Uterus (tissue), 4 donors: ENCODE data around the gene ADARB2. TPM values are rescaled to one million over a fixed set of nuclear protein-coding genes. Genes with fewer than 3 reads are reported as not detected.

Experiments
- DNase-seq, 2 donors: peaks; one replicate each; pipeline ENCODE4 v3.0.0-alpha.2; 2019 to 2020
- H3K27ac ChIP-seq, 2 donors: fragments of 200-600 bp; sonication (generic); 1 replicate in 1 of 2; 2 replicates in 1 of 2; pipeline ENCODE4 v1.5.1; 2016 to 2018
- H3K27me3 ChIP-seq, 2 donors: fragments of 200-600 bp; sonication (generic); one replicate each; pipeline ENCODE4 v1.5.1; 2018 to 2019; ENCODE audit warnings: control low read depth in 1 of 2
- H3K36me3 ChIP-seq, 2 donors: fragments of 200-600 bp; sonication (generic); one replicate each; pipeline ENCODE4 v1.5.1; 2019; ENCODE audit warnings: control low read depth in 1 of 2
- H3K4me1 ChIP-seq, 2 donors: fragments of 200-600 bp; sonication (generic); one replicate each; pipeline ENCODE4 v1.5.1; 2018 to 2019; ENCODE audit warnings: control low read depth in 1 of 2
- H3K4me3 ChIP-seq, 2 donors: fragments of 200-600 bp; sonication (generic); 1 replicate in 1 of 2; 2 replicates in 1 of 2; pipeline ENCODE4 v1.5.1; 2018 to 2019; ENCODE audit warnings: mild to moderate bottlenecking in 1 of 2
- H3K9me3 ChIP-seq, 2 donors: fragments of 200-600 bp; sonication (generic); one replicate each; pipeline ENCODE4 v1.5.1; 2019; ENCODE audit warnings: control low read depth in 1 of 2
- POLR2A ChIP-seq, 2 donors: fragments of 450-650 bp; IDR thresholded peaks; one replicate each; pipeline ENCODE4 v1.6.1; 2016; ENCODE audit warnings: antibody characterized with exemption in 2 of 2, mild to moderate bottlenecking in 1 of 2, moderate library complexity in 1 of 2
- intact Hi-C: fragments of 100-400 bp; cut with DNase I; formaldehyde crosslinking; loops from one replicate; pipeline ENCODE4 v1.15.1; 2023; ENCODE audit warnings: low total_unique reads
- total RNA-seq, 4 donors: library from RNA; depleted of rRNA in 3 of 4; stranded (reverse); fragments of >200 nt in 3 of 4; gene quantifications; one replicate each; pipeline versions ENCODE4 v1.1.0 to v1.2.4, GENCODE V29; 2014 to 2023
- TF ChIP-seq, protein P1 (sequence below), 4 experiments: fragments of 200-600 bp in 2 of 4; fragments of 450-650 bp in 2 of 4; sonication (generic) in 2 of 4; IDR thresholded peaks; one replicate each; pipeline ENCODE4 v1.5.1; 2016 to 2019; ENCODE audit warnings: antibody characterized with exemption in 4 of 4, mild to moderate bottlenecking in 2 of 4, moderate library complexity in 1 of 4
- donor health status: DM: yes; HTN: yes; CAD: no.

Gene ADARB2
- total RNA-seq, 4 donors from 2014 or later, result 0.76 to 2.6 (median 2.0) TPM; not detected in 1

DNA sequence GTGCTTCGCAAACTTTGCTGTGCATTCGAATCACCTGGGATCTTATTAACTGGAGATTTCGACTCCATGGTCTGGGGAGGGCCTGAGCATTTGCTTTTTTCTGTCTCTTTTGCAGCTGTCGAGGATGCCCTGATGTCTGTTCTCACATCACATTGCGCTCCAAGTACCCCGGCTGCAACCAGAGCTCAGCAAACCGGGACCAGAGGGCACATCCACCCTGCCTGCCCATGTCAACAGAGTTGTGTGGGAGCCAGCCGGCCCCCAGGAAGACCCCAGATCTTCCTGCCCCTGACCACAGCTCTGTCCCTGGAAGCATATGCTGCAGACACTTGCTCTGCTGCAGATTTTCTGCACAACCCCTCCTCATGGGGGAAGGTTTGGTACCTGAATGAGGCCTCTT lies 180.8 kb downstream of the ADARB2 start:
- no peaks in the 10 kb centered on the region for H3K4me1 ChIP-seq
- no peaks in the 10 kb centered on the region for H3K27me3 ChIP-seq
- H3K36me3 ChIP-seq, result no peaks in the 10 kb centered on the region
- TF ChIP-seq, protein P1, sequence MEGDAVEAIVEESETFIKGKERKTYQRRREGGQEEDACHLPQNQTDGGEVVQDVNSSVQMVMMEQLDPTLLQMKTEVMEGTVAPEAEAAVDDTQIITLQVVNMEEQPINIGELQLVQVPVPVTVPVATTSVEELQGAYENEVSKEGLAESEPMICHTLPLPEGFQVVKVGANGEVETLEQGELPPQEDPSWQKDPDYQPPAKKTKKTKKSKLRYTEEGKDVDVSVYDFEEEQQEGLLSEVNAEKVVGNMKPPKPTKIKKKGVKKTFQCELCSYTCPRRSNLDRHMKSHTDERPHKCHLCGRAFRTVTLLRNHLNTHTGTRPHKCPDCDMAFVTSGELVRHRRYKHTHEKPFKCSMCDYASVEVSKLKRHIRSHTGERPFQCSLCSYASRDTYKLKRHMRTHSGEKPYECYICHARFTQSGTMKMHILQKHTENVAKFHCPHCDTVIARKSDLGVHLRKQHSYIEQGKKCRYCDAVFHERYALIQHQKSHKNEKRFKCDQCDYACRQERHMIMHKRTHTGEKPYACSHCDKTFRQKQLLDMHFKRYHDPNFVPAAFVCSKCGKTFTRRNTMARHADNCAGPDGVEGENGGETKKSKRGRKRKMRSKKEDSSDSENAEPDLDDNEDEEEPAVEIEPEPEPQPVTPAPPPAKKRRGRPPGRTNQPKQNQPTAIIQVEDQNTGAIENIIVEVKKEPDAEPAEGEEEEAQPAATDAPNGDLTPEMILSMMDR (IDR thresholded peaks at IDR 0.05), result no peak
- no peak for TF ChIP-seq POLR2A (IDR thresholded peaks at IDR 0.05)
- H3K4me3 ChIP-seq, result no peak overlapping the region
- no peak overlapping the region for H3K27ac ChIP-seq
- H3K9me3 ChIP-seq, result no peaks in the 10 kb centered on the region
- DNase-seq, result no peak
- intact Hi-C loops, result no loop called here

DNA sequence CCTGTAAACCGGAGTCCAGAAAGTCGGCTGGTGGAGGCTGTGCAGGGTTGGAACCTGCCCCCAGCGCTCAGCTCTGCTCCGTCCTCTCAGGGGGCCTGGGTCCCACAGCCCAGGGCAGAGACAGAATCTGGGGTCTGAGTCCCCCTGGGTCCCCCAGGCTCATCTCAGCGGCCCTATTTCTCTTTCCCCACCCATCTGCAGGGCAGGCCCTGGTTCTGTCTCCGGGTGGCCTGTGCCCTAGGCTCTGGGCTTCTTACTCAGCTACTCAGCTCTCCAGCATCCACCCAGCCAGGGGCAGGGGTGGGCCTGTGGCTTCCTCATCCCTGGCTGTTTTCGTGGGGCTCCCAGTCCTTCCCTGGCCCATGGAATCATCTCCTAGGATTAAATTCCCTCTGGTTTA lies 183.4 kb downstream of the ADARB2 start:
- intact Hi-C loops, result no loop called here
- H3K4me1 ChIP-seq, result no peaks in the 10 kb centered on the region
- TF ChIP-seq, protein P1 (IDR thresholded peaks at IDR 0.05), result no peak
- TF ChIP-seq POLR2A (IDR thresholded peaks at IDR 0.05), result no peak
- no peak overlapping the region for H3K27ac ChIP-seq
- no peak overlapping the region for H3K4me3 ChIP-seq
- no peaks in the 10 kb centered on the region for H3K27me3 ChIP-seq
- no peak for DNase-seq
- H3K9me3 ChIP-seq, result no peaks in the 10 kb centered on the region
- H3K36me3 ChIP-seq, result no peaks in the 10 kb centered on the region

DNA sequence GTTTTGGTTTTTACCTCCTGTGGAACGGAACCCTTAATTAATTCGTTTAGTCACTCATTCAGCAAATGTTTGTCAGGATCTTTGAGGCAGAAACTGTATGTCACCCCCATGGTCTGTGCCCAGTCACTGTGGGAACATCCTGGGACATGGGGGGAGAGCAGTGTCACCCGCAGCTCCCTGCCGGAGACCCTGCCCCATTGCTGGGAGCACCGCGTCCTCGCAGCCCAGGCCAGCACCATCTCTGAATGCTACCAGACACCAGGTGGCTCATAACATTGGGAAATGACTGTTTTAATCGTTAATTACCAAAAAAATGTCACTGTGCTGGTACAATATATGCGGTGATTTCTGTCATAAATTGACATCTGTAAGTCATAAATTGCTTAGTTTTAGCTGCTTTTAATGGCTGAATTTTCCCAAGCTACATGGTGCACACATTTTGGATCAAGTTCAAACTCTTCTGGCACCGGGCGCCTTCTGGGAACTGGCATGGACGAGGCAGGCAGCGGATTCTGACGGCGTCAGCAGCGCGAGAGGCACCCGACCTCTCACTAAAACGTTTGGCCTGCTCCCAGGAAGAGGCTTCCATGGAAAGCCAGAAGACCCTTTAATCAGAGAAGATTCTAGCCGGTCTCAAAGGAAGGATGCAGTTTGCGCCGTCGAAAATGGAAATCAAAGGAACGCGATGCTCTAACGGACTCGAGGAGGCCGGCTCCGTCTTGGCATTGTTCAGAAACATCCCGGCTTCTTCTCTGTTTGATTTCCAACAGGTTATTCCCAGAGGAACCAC lies 184.2 kb downstream of the ADARB2 start:
- Histone ChIP-seq H3K4me3 (no peak overlapping the region), H3K36me3 (no peaks in the 10 kb centered on the region), H3K27ac (no peak overlapping the region), H3K4me1 (no peaks in the 10 kb centered on the region), H3K9me3 (no peaks in the 10 kb centered on the region), H3K27me3 (no peaks in the 10 kb centered on the region)
- no peak for DNase-seq
- TF ChIP-seq, protein P1 (IDR thresholded peaks at IDR 0.05), result no peak
- no peak for TF ChIP-seq POLR2A (IDR thresholded peaks at IDR 0.05)
- intact Hi-C loops, result no loop called here

DNA sequence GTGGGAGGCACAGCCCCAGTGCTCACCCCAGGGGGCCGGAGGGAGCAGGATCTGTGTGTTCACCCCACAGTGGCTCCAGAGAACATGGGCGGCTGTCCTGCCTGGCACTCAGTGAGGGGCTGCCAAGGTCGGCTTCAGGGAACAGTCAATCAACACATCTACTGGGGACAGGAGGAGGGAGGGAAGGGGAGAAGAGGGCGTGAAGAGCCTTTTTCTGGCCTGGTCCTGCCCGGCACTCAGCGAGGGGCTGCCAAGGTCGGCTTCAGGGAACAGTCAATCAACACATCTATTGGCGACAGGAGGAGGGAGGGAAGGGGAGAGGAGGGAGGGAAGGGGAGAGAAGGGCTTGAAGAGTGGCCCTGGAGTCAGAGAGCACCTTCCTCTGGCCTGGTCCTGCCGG lies 184.9 kb downstream of the ADARB2 start:
- Histone ChIP-seq H3K4me3 (no peak overlapping the region), H3K4me1 (no peaks in the 10 kb centered on the region), H3K9me3 (no peaks in the 10 kb centered on the region), H3K36me3 (no peaks in the 10 kb centered on the region), H3K27ac (no peak overlapping the region), H3K27me3 (no peaks in the 10 kb centered on the region)
- intact Hi-C loops, result no loop called here
- DNase-seq, result no peak
- TF ChIP-seq, protein P1 (IDR thresholded peaks at IDR 0.05), result no peak
- TF ChIP-seq POLR2A (IDR thresholded peaks at IDR 0.05), result no peak

DNA sequence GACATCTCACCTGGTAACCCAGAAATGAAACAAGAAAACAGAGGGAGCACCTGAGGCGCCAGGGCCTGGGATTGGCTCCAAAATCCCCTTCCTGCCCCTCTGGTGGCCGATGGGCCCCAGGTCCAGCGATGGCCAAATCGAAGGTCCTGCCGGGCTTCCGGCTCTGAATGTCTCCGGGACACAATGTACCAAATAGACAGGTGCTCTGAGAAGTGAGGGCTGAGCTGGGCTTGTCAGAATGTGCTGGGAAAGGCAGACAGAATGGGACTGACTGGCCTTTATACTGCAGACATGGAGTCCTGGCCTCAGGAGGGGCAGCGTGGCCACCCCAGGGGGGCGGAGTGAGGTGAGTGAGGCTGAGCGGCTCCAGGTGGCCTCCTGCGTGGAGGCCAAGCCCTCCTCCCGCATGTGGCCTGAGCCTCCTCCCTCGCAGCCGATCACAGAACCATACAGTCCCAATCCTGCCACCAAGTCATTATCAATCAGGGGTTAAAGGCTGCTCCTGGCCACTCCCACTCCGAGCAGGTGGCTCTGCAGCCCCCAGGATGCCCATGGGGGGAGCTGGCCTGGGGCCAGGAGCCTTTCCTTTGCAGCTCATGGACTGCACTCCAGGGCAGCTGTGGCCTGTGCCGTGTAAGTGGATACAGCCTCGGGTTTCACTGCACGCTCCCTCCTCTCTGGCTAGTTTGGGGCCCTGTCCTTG lies 185.5 kb downstream of the ADARB2 start:
- Histone ChIP-seq H3K4me3 (no peak overlapping the region), H3K9me3 (no peaks in the 10 kb centered on the region), H3K36me3 (no peaks in the 10 kb centered on the region), H3K27ac (no peak overlapping the region), H3K4me1 (no peaks in the 10 kb centered on the region), H3K27me3 (no peaks in the 10 kb centered on the region)
- intact Hi-C loops, result no loop called here
- no peak for TF ChIP-seq POLR2A (IDR thresholded peaks at IDR 0.05)
- TF ChIP-seq, protein P1 (IDR thresholded peaks at IDR 0.05), result no peak
- DNase-seq, result no peak
